Astrocyte of the cerebellum (primary cell): Measurements from ENCODE around the gene CBR3.
A peak's percentile ranks its signal among the peaks of the same experiment; 100 is the strongest.
"Not testable (repeated sequence)": the region's sequence is repeated elsewhere in the genome, so short reads cannot be mapped to it uniquely, and the experiment has no call there.

Experiments
- DNase-seq: peaks from one replicate; pipeline ENCODE4 v3.0.0-alpha.2; 2011; ENCODE audit warnings: low read depth
- H3K4me3 ChIP-seq: 2 replicates; pipeline ENCODE4 v1.5.1; 2011; ENCODE audit warnings: mild to moderate bottlenecking, low read depth, low read length, moderate library complexity
- CTCF ChIP-seq: IDR thresholded peaks from 2 replicates; pipeline ENCODE4 v1.5.1; 2012; ENCODE audit warnings: low read length, low read depth, moderate library complexity, mild to moderate bottlenecking; ENCODE audit errors: missing control alignments
- in situ Hi-C: cut with HindIII; loops from 2 replicates; pipeline ENCODE4 v1.10.0; 2017; ENCODE audit warnings: low sequenced_read_pairs

CBR3 gene

GRCh38 chr21:36097427-36098181 lies 37.3 kb upstream of the CBR3 start:
- no peak for TF ChIP-seq CTCF
- in situ Hi-C loops = no loop called here
- DNase-seq = peak; percentile 23
- H3K4me3 ChIP-seq = no peak overlapping the region

- no peak overlapping the region for H3K4me3 ChIP-seq
- DNase-seq = no peak
- no peak for TF ChIP-seq CTCF
- in situ Hi-C loops = no loop called here
Observed at GRCh38 chr21:36098182-36098532, 36.7 kb upstream of the CBR3 start.

GRCh38 chr21:36099000-36099399 lies 35.9 kb upstream of the CBR3 start:
- TF ChIP-seq CTCF = no peak
- no peak overlapping the region for H3K4me3 ChIP-seq
- DNase-seq = no peak
- in situ Hi-C loops = no loop called here

GRCh38 chr21:36099695-36100211 lies 35.1 kb upstream of the CBR3 start:
- in situ Hi-C loops = not testable (repeated sequence)

GRCh38 chr21:36100971-36101641 lies 33.8 kb upstream of the CBR3 start:
- DNase-seq = no peak
- in situ Hi-C loops = no loop called here
- no peak for TF ChIP-seq CTCF
- H3K4me3 ChIP-seq = no peak overlapping the region

More at GRCh38 chr21:36099695-36100211, 35.1 kb upstream of the CBR3 start:
- H3K4me3 ChIP-seq, DNase-seq: not testable (repeated sequence)

- in situ Hi-C loops = no loop called here
- no peak for TF ChIP-seq CTCF
- no peak overlapping the region for H3K4me3 ChIP-seq
Observed at GRCh38 chr21:36103434-36103833, 31.4 kb upstream of the CBR3 start.

More at GRCh38 chr21:36103434-36103833, 31.4 kb upstream of the CBR3 start:
- DNase-seq = no peak
